K562 (cell line): ENCODE data around the gene USP20. TPM values are rescaled to one million over a fixed set of nuclear protein-coding genes. Genes with fewer than 3 reads are reported as not detected.

Source experiments
- ARID3A ChIP-seq: IDR thresholded peaks from 2 replicates; pipeline ENCODE4 v1.6.1; 2012; ENCODE audit warnings: low read depth, low read length, improper control_type of control experiment, borderline replicate concordance
- CHD1 ChIP-seq: fragments of 200-600 bp; sonication (generic); IDR thresholded peaks from one replicate; pipeline ENCODE4 v1.6.1; 2012; ENCODE audit warnings: mild to moderate bottlenecking, moderate library complexity, low read length, inconsistent platforms
- HDAC2 ChIP-seq: fragments of 450-650 bp; IDR thresholded peaks from 2 replicates; pipeline ENCODE4 v1.6.1; 2016; ENCODE audit warnings: mild to moderate bottlenecking
- HDAC8 ChIP-seq: fragments of 450-650 bp; IDR thresholded peaks from 2 replicates; pipeline ENCODE4 v1.6.1; 2016; ENCODE audit warnings: mild to moderate bottlenecking, missing genetic modification characterization, moderate library complexity, missing compliant biosample characterization
- KAT2B ChIP-seq: IDR thresholded peaks from one replicate; pipeline ENCODE4 v1.6.1; 2012; ENCODE audit warnings: low read depth, mild to moderate bottlenecking, control low read depth, inconsistent platforms, low read length, moderate library complexity
- MBD1 ChIP-seq: fragments of 250-450 bp; sonication (Bioruptor Pico); IDR thresholded peaks from 2 replicates; pipeline ENCODE4 v1.8.0; 2022; ENCODE audit warnings: inconsistent platforms
- NCOA6 ChIP-seq: fragments of 450-650 bp; IDR thresholded peaks from 2 replicates; pipeline ENCODE4 v1.6.1; 2017; ENCODE audit warnings: mild to moderate bottlenecking
- PML ChIP-seq: IDR thresholded peaks from 2 replicates; pipeline ENCODE4 v1.6.1; 2012; ENCODE audit warnings: low read length, inconsistent platforms
- POLR2H ChIP-seq: IDR thresholded peaks from 2 replicates; pipeline ENCODE4 v1.6.1; 2016; ENCODE audit warnings: missing genetic modification characterization, low read depth, mild to moderate bottlenecking, control low read depth, missing compliant biosample characterization, moderate library complexity
- ZHX1 ChIP-seq: fragments of 150-350 bp; conservative IDR thresholded peaks from 2 replicates; pipeline ENCODE4 v1.6.1; 2014; ENCODE audit warnings: low read length
- ZNF23 ChIP-seq: fragments of 250-450 bp; sonication (Bioruptor Pico); IDR thresholded peaks from 2 replicates; pipeline ENCODE4 v1.4.0; 2020; ENCODE audit warnings: mild to moderate bottlenecking
- ZNF431 ChIP-seq: sonication (generic); formaldehyde crosslinking; IDR thresholded peaks from 2 replicates; pipeline ENCODE4 v1.8.0; 2022; ENCODE audit warnings: mild to moderate bottlenecking, missing genetic modification reagents
- ZNF589 ChIP-seq: fragments of 200-800 bp; sonication (Bioruptor generic); IDR thresholded peaks from 2 replicates; pipeline ENCODE4 v1.6.1; 2016; ENCODE audit warnings: low read depth, missing genetic modification characterization, missing compliant biosample characterization
- polyA plus RNA-seq, 8 experiments: library from polyadenylated mRNA; depleted of rRNA in 4 of 8; stranded (reverse) in 5 of 8; unstranded in 3 of 8; fragments of >200 nt; fragmentation: Nextera tagmentation in 2 of 8; fragmentation: Illumina TruSeq in 1 of 8; extraction: Ambion mirVana in 2 of 8; extraction: Trizol in 1 of 8; gene quantifications; 2 replicates each; pipeline versions ENCODE4 v1.2.1 to v1.2.3, GENCODE V29; 2011 to 2014; ENCODE audit warnings: inconsistent platforms in 1 of 8, missing spikeins in 1 of 8
- total RNA-seq, 7 experiments: library from RNA; depleted of rRNA in 6 of 7; stranded (reverse); fragments of >200 nt in 6 of 7; fragmentation: Illumina TruSeq in 2 of 7; extraction: Trizol in 2 of 7; gene quantifications; 2 replicates each; pipeline versions ENCODE4 v1.2.1 to v1.2.3, GENCODE V29; 2011 to 2021; ENCODE audit warnings: low replicate concordance in 1 of 7
- TF ChIP-seq, protein P1 (sequence below), 2 experiments: IDR thresholded peaks; 2 replicates each; pipeline ENCODE4 v1.6.1; 2011; ENCODE audit warnings: borderline replicate concordance in 1 of 2, control low read depth in 1 of 2, low read depth in 1 of 2, low read length in 1 of 2, mild to moderate bottlenecking in 1 of 2, mixed read lengths in 1 of 2, moderate library complexity in 1 of 2; ENCODE audit not compliant: insufficient read depth in 1 of 2, insufficient read length in 1 of 2, poor library complexity in 1 of 2, severe bottlenecking in 1 of 2; ENCODE audit errors: extremely low read depth in 1 of 2

Gene USP20
- total and polyA plus RNA-seq, 9 of the 15 experiments (the other 6 are each of a cell fraction or from before 2014, with no cell fraction given), result 1.9 to 136 (median 49.1) TPM

DNA sequence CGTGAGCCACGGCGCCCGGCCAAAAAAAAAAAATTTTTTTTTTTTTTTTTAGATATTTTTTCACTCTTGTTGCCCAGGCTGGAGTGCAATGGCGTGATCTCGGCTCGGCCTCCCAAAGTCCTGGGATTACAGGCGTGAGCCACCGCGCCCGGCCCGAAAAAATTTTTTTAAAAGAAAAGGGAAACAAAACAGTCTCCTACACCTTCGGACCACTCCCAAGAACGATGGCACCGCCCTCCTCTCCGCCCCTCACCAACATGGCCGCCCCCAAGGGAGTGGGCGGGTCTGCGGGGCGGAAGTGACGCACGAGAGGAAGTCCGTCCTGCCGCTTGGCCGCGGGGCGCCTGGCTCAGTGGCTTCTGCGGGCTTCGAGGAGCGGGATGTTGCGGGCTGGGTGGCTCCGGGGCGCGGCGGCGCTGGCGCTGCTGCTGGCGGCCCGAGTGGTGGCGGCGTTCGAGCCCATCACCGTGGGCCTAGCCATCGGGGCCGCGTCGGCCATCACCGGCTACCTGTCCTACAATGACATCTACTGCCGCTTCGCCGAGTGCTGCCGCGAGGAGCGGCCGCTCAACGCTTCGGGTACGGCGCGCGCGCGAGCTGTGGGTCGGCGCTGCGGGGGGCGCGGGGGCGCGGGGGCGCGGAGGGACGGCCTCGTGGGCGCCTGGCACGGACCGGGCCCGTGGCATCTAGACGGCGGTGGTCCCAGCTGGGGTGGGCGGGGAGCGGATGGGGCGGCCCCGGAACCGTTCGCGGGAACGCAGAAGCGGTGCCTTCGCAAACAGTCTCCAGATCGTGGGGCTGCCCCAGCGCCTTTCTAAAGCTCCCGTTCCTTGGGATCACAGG lies 32.2 kb upstream of the USP20 start, which contains the start of gene TOR1B (continued):
- TF ChIP-seq ZNF589 (CRISPR knock-in tag) (no peak), MBD1 (no peak), ZNF431 (CRISPR knock-in tag) (0 out of 2 replicates have a peak, but pooled peaks have one; percentile 51), CHD1 (peak; percentile 13), HDAC8 (tag) (no peak), PML (peak; percentile 67; the same call in 1 of the 2 replicates), POLR2H (tag) (no peak), ARID3A (no peak), ZHX1 (no peak; the same call in 1 of the 2 replicates), KAT2B (no peak), HDAC2 (no peak), NCOA6 (no peak), ZNF23 (CRISPR knock-in tag) (no peak)
- TF ChIP-seq, protein P1, sequence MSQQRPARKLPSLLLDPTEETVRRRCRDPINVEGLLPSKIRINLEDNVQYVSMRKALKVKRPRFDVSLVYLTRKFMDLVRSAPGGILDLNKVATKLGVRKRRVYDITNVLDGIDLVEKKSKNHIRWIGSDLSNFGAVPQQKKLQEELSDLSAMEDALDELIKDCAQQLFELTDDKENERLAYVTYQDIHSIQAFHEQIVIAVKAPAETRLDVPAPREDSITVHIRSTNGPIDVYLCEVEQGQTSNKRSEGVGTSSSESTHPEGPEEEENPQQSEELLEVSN (IDR thresholded peaks at IDR 0.05; ENCODE audit: borderline replicate concordance in 1 of 2, extremely low read depth in 1 of 2, insufficient read depth in 1 of 2, insufficient read length in 1 of 2, low read depth in 1 of 2, low read length in 1 of 2, poor library complexity in 1 of 2, severe bottlenecking in 1 of 2), result peak; percentile 84 to 85
